Kidney (tissue), 14 donors: ENCODE data around the gene WDR77. TPM values are rescaled to one million over a fixed set of nuclear protein-coding genes. Genes with fewer than 3 reads are reported as not detected.

ENCODE experiments used
- DNase-seq, 5 donors: peaks; one replicate each; pipeline ENCODE4 v3.0.0-alpha.2; 2013 to 2020
- FAIRE-seq: peaks from 2 replicates; lab custom pipeline; 2012; peaks lifted over from hg19 to GRCh38; lab: Jason Lieb, UNC
- H3K27ac ChIP-seq, 2 donors: one replicate each; pipeline ENCODE4 v1.7.0; 2013; ENCODE audit warnings: low read depth in 2 of 2, low read length in 2 of 2, inconsistent platforms in 1 of 2
- H3K27me3 ChIP-seq: one replicate; pipeline ENCODE4 v1.7.1; 2013; ENCODE audit warnings: low read length, inconsistent platforms; ENCODE audit not compliant: control insufficient read depth, insufficient read depth
- H3K36me3 ChIP-seq, 3 donors: one replicate each; pipeline versions ENCODE4 v1.7.0 to v1.7.1; 2013; ENCODE audit warnings: low read length in 3 of 3, control low read depth in 1 of 3, inconsistent platforms in 1 of 3; ENCODE audit not compliant: insufficient read depth in 3 of 3, control insufficient read depth in 2 of 3
- H3K4me1 ChIP-seq, 3 donors: one replicate each; pipeline versions ENCODE4 v1.7.0 to v1.7.1; 2013; ENCODE audit warnings: low read length in 3 of 3, inconsistent platforms in 1 of 3, low read depth in 1 of 3; ENCODE audit not compliant: control insufficient read depth in 2 of 3, insufficient read depth in 2 of 3
- H3K4me3 ChIP-seq, 3 donors: one replicate each; pipeline versions ENCODE4 v1.7.0 to v1.8.1; 2013; ENCODE audit warnings: low read length in 3 of 3, control low read depth in 1 of 3, inconsistent platforms in 1 of 3
- H3K9ac ChIP-seq, 3 donors: one replicate each; pipeline versions ENCODE4 v1.7.0 to v1.7.1; 2013; ENCODE audit warnings: low read length in 3 of 3, control low read depth in 1 of 3, inconsistent platforms in 1 of 3
- H3K9me3 ChIP-seq, 3 donors: one replicate each; pipeline versions ENCODE4 v1.7.0 to v1.7.1; 2013; ENCODE audit warnings: low read length in 3 of 3, control low read depth in 1 of 3, inconsistent platforms in 1 of 3; ENCODE audit not compliant: control insufficient read depth in 2 of 3, insufficient read depth in 1 of 3
- intact Hi-C: fragments of 100-400 bp; cut with DNase I; formaldehyde crosslinking; loops from one replicate; pipeline ENCODE4 v1.11.1; 2022
- polyA plus RNA-seq: library from polyadenylated mRNA; stranded (reverse); fragments of 350-450 nt; fragmentation: Illumina TruSeq; extraction: RNeasy Lipid Tissue Mini Kit (QIAGEN cat#74804); gene quantifications from one replicate; pipeline ENCODE4 v1.2.3, GENCODE V29; 2014; ENCODE audit warnings: low read depth, low replicate concordance; ENCODE audit not compliant: insufficient read depth
- total RNA-seq: library from RNA; stranded (reverse); fragmentation: NEBNext Ultra II Directional; extraction: Animal tissue kit (Norgen Biotek cat#: 25700); gene quantifications from one replicate; pipeline ENCODE4 v1.2.1, GENCODE V29; 2021
- TF ChIP-seq, protein P1 (sequence below): IDR thresholded peaks from 3 replicates; pipeline ENCODE4 v1.5.1; 2012; ENCODE audit warnings: mild to moderate bottlenecking, moderate library complexity, borderline replicate concordance; ENCODE audit not compliant: insufficient read depth; ENCODE audit errors: extremely low read depth
- donor health status: control.
- donor health status: control.
- donor health status: control.
- donor health status: control.
- donor health status: control.
- donor health status: DM: yes; HTN: yes; CAD: no.
- donor health status: Normal renal cell carcinoma (clear cell type).

The WDR77 gene
- total and polyA plus RNA-seq, 2 donors from 2014 or later = 26.5 to 28.2 TPM

- H3K27me3 ChIP-seq = no peaks in the 10 kb centered on the region
- no peaks in the 10 kb centered on the region for H3K9me3 ChIP-seq
- no peak for DNase-seq
- intact Hi-C loops = loop anchor here (10.0 kb wide), 1 partner anchor 268 kb away; the partner anchor contains the start of gene DDX20
- H3K36me3 ChIP-seq = no peaks in the 10 kb centered on the region
- FAIRE-seq = no peak
- TF ChIP-seq, protein P1, sequence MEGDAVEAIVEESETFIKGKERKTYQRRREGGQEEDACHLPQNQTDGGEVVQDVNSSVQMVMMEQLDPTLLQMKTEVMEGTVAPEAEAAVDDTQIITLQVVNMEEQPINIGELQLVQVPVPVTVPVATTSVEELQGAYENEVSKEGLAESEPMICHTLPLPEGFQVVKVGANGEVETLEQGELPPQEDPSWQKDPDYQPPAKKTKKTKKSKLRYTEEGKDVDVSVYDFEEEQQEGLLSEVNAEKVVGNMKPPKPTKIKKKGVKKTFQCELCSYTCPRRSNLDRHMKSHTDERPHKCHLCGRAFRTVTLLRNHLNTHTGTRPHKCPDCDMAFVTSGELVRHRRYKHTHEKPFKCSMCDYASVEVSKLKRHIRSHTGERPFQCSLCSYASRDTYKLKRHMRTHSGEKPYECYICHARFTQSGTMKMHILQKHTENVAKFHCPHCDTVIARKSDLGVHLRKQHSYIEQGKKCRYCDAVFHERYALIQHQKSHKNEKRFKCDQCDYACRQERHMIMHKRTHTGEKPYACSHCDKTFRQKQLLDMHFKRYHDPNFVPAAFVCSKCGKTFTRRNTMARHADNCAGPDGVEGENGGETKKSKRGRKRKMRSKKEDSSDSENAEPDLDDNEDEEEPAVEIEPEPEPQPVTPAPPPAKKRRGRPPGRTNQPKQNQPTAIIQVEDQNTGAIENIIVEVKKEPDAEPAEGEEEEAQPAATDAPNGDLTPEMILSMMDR = no peak
- H3K9ac ChIP-seq = no peak overlapping the region
- no peak overlapping the region for H3K27ac ChIP-seq
- H3K4me1 ChIP-seq = no peaks in the 10 kb centered on the region
- no peak overlapping the region for H3K4me3 ChIP-seq
Observed at GRCh38 chr1:111487133-111487532, 38.1 kb upstream of the WDR77 start.

DNA sequence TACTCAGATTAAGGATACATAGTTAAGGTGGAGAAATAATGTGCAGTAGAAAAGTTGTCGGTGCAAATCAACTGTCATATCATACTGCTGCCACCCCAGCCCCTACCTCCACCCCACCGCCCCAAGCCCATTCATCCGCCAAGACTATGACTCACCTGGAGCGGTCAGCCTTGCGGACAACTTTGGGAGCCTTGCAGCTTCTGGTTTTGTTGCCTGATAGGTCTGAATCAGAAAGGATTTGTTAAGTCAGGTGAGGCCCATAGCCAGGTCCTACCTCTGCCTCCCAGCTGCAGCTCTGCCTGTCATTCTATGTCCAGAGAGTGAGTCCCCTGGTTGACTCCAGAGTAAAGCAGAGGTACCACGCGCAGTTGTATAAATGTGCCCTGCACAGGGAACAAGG is 37.4 kb upstream of the WDR77 start:
- Histone ChIP-seq H3K4me3 (no peak overlapping the region), H3K9me3 (no peaks in the 10 kb centered on the region), H3K36me3 (no peaks in the 10 kb centered on the region), H3K4me1 (no peaks in the 10 kb centered on the region), H3K27ac (no peak overlapping the region), H3K9ac (no peak overlapping the region), H3K27me3 (no peaks in the 10 kb centered on the region)
- no peak for FAIRE-seq
- no peak for DNase-seq
- intact Hi-C loops = loop anchor here (10.0 kb wide), 1 partner anchor 268 kb away; the partner anchor contains the start of gene DDX20
- TF ChIP-seq, protein P1 = no peak

DNA sequence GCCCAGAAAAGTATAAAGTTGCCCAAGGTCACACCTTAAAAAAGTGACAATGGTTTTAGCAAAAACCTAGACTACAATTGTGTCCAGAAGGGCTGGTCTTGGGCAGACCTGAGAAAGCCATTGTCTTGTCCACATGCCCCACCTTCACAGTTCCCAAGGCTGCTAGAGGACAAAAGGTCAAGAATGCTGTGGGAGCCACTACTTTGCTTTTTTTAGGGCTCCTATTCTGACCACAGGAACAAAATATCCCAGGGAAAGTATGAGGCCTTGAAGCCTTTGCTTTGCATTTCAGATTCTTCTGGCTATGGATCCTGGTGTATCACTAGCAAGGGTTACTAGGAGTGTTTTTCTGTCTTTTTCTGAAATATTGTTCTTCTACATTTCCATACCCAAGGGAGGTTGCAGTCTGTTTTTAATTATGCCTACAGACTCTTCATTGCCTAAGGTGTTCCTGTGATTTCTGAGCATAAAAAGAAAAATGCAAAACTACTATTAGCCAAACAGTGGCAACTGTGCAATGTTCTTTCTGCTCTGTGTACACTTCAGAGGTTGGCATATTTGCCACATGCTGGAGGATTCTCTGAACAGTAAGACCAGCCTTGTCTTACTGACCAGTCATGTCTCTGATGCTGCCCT is 35.5 kb upstream of the WDR77 start:
- Histone ChIP-seq H3K4me3 (no peak overlapping the region), H3K9ac (no peak overlapping the region), H3K27ac (no peak overlapping the region), H3K4me1 (no peaks in the 10 kb centered on the region), H3K27me3 (no peaks in the 10 kb centered on the region), H3K36me3 (no peaks in the 10 kb centered on the region), H3K9me3 (no peaks in the 10 kb centered on the region)
- intact Hi-C loops = loop anchor here (10.0 kb wide), 1 partner anchor 270 kb away; the partner anchor contains the start of gene DDX20
- TF ChIP-seq, protein P1 = no peak
- DNase-seq (no peak), FAIRE-seq (no peak)
